Measurements from ENCODE around the gene ARHGEF28.

The ARHGEF28 gene

DNA sequence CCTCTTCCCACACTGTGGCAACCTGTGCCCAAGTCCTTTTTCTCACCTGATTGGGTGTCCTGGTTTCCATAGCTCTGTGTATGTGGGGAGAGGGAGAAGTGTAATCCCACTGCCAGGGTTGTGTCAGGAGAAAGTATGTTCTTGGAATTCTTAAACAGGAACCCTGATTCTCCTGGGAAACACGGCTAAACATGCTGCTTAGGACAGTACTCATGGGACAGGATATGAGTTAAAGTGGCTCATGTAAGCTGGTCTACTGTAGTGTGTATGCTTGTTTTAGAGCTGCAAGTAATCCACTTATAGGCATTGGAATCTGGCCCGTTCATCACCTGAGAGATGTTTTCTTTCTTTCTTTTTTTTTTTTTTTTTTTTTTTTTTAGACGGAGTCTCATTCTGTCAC is 23.9 kb downstream of the ARHGEF28 start (continued):
- TF ChIP-seq, protein P1, sequence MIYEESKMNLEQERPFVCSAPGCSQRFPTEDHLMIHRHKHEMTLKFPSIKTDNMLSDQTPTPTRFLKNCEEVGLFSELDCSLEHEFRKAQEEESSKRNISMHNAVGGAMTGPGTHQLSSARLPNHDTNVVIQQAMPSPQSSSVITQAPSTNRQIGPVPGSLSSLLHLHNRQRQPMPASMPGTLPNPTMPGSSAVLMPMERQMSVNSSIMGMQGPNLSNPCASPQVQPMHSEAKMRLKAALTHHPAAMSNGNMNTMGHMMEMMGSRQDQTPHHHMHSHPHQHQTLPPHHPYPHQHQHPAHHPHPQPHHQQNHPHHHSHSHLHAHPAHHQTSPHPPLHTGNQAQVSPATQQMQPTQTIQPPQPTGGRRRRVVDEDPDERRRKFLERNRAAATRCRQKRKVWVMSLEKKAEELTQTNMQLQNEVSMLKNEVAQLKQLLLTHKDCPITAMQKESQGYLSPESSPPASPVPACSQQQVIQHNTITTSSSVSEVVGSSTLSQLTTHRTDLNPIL (CRISPR knock-in tag; IDR thresholded peaks at IDR 0.05; ENCODE audit: low read depth): no peak
- TF ChIP-seq ZC3H10 (CRISPR knock-in tag; IDR thresholded peaks at IDR 0.05): no peak
- no peak for TF ChIP-seq SNAI2 (CRISPR knock-in tag; IDR thresholded peaks at IDR 0.05)
- TF ChIP-seq GLIS3 (CRISPR knock-in tag; IDR thresholded peaks at IDR 0.05): no peak

DNA sequence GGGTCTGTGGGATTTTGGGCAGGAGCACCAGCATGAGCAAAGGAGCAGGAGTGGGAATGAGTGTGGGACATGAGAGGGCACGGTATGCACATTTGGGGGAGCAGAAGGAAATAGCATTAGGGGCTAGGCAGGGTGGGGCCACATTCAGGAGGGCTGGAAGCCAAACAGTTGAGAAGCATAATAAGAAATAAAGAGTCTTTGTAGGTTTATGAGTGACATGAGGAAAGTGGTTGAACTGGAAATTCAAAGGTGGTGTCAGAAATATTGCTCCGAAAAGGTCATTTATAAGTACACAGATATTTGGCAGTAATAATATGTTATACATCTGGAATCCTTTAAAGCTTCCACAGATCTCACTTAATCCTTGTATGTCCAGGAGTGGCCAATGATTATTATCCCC is 26.4 kb downstream of the ARHGEF28 start:
- TF ChIP-seq, protein P1 (CRISPR knock-in tag; IDR thresholded peaks at IDR 0.05; ENCODE audit: low read depth): no peak
- TF ChIP-seq ZNF565 (CRISPR knock-in tag; conservative IDR thresholded peaks at IDR 0.05; ENCODE audit: low read depth) (no peak), BACH2 (CRISPR knock-in tag; IDR thresholded peaks at IDR 0.05; ENCODE audit: borderline replicate concordance) (no peak), RARB (CRISPR knock-in tag; IDR thresholded peaks at IDR 0.05) (no peak), GLIS3 (CRISPR knock-in tag; IDR thresholded peaks at IDR 0.05) (no peak), ARNTL (CRISPR knock-in tag; IDR thresholded peaks at IDR 0.05; ENCODE audit: borderline replicate concordance, low read depth) (no peak), SNAI2 (CRISPR knock-in tag; IDR thresholded peaks at IDR 0.05) (no peak), ZNF70 (CRISPR knock-in tag; IDR thresholded peaks at IDR 0.05) (no peak)
- TF ChIP-seq, protein P2, sequence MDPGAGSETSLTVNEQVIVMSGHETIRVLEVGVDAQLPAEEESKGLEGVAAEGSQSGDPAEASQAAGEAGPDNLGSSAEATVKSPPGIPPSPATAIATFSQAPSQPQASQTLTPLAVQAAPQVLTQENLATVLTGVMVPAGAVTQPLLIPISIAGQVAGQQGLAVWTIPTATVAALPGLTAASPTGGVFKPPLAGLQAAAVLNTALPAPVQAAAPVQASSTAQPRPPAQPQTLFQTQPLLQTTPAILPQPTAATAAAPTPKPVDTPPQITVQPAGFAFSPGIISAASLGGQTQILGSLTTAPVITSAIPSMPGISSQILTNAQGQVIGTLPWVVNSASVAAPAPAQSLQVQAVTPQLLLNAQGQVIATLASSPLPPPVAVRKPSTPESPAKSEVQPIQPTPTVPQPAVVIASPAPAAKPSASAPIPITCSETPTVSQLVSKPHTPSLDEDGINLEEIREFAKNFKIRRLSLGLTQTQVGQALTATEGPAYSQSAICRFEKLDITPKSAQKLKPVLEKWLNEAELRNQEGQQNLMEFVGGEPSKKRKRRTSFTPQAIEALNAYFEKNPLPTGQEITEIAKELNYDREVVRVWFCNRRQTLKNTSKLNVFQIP (CRISPR knock-in tag; IDR thresholded peaks at IDR 0.05; ENCODE audit: borderline replicate concordance, low read depth): no peak
- TF ChIP-seq, protein P3, sequence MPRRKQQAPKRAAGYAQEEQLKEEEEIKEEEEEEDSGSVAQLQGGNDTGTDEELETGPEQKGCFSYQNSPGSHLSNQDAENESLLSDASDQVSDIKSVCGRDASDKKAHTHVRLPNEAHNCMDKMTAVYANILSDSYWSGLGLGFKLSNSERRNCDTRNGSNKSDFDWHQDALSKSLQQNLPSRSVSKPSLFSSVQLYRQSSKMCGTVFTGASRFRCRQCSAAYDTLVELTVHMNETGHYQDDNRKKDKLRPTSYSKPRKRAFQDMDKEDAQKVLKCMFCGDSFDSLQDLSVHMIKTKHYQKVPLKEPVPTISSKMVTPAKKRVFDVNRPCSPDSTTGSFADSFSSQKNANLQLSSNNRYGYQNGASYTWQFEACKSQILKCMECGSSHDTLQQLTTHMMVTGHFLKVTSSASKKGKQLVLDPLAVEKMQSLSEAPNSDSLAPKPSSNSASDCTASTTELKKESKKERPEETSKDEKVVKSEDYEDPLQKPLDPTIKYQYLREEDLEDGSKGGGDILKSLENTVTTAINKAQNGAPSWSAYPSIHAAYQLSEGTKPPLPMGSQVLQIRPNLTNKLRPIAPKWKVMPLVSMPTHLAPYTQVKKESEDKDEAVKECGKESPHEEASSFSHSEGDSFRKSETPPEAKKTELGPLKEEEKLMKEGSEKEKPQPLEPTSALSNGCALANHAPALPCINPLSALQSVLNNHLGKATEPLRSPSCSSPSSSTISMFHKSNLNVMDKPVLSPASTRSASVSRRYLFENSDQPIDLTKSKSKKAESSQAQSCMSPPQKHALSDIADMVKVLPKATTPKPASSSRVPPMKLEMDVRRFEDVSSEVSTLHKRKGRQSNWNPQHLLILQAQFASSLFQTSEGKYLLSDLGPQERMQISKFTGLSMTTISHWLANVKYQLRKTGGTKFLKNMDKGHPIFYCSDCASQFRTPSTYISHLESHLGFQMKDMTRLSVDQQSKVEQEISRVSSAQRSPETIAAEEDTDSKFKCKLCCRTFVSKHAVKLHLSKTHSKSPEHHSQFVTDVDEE (CRISPR knock-in tag; IDR thresholded peaks at IDR 0.05): no peak
- TF ChIP-seq, protein P4, sequence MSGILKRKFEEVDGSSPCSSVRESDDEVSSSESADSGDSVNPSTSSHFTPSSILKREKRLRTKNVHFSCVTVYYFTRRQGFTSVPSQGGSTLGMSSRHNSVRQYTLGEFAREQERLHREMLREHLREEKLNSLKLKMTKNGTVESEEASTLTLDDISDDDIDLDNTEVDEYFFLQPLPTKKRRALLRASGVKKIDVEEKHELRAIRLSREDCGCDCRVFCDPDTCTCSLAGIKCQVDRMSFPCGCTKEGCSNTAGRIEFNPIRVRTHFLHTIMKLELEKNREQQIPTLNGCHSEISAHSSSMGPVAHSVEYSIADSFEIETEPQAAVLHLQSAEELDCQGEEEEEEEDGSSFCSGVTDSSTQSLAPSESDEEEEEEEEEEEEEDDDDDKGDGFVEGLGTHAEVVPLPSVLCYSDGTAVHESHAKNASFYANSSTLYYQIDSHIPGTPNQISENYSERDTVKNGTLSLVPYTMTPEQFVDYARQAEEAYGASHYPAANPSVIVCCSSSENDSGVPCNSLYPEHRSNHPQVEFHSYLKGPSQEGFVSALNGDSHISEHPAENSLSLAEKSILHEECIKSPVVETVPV (CRISPR knock-in tag; IDR thresholded peaks at IDR 0.05): no peak
- ATAC-seq: no peak

DNA sequence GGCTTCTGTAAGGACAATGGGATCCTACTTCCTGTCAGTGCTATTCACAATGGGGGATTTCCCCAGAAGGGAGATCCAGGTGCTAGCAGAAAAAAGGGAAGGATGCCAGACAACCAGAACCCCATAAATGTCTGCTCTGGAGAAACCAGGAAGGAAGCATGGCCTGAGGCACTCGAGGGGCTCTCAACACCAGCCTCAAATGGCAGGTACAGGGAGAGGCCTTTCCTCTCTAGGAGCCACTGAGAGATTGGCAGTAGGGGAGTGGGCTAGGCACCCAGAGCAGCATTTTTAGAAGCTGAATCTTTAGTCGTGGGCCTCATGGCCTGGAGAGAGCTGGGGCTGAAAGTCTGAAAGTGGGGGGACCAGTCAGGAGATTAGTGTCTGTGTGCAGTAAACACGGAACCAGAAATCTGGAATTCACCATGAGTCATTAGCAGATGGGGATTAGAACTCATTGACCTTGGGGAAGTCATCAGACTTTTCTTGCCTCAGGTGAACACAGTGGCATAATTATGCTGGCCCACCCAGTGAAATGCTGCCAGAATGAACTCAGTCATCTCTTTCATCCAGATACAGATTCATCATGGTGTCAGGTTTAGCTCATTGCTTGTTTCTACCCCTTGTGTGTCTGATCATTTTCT is 28.3 kb downstream of the ARHGEF28 start:
- ATAC-seq: no peak
- TF ChIP-seq OSR1 (CRISPR knock-in tag; IDR thresholded peaks at IDR 0.05): no peak
- TF ChIP-seq, protein P5, sequence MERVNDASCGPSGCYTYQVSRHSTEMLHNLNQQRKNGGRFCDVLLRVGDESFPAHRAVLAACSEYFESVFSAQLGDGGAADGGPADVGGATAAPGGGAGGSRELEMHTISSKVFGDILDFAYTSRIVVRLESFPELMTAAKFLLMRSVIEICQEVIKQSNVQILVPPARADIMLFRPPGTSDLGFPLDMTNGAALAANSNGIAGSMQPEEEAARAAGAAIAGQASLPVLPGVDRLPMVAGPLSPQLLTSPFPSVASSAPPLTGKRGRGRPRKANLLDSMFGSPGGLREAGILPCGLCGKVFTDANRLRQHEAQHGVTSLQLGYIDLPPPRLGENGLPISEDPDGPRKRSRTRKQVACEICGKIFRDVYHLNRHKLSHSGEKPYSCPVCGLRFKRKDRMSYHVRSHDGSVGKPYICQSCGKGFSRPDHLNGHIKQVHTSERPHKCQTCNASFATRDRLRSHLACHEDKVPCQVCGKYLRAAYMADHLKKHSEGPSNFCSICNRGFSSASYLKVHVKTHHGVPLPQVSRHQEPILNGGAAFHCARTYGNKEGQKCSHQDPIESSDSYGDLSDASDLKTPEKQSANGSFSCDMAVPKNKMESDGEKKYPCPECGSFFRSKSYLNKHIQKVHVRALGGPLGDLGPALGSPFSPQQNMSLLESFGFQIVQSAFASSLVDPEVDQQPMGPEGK (CRISPR knock-in tag; IDR thresholded peaks at IDR 0.05; ENCODE audit: borderline replicate concordance): no peak
- TF ChIP-seq ISL1 (CRISPR knock-in tag; IDR thresholded peaks at IDR 0.05): no peak
- TF ChIP-seq SNAI2 (CRISPR knock-in tag; IDR thresholded peaks at IDR 0.05): no peak
- TF ChIP-seq BACH2 (CRISPR knock-in tag; IDR thresholded peaks at IDR 0.05; ENCODE audit: borderline replicate concordance): no peak
- no peak for TF ChIP-seq ZNF70 (CRISPR knock-in tag; IDR thresholded peaks at IDR 0.05)
- TF ChIP-seq ZFP3 (CRISPR knock-in tag; IDR thresholded peaks at IDR 0.05): no peak
- TF ChIP-seq TCF4 (CRISPR knock-in tag; IDR thresholded peaks at IDR 0.05; ENCODE audit: borderline replicate concordance): no peak
- no peak for TF ChIP-seq RARB (CRISPR knock-in tag; IDR thresholded peaks at IDR 0.05)
- no peak for TF ChIP-seq ZNF565 (CRISPR knock-in tag; conservative IDR thresholded peaks at IDR 0.05; ENCODE audit: low read depth)
- TF ChIP-seq, protein P4 (CRISPR knock-in tag; IDR thresholded peaks at IDR 0.05): no peak
- no peak for TF ChIP-seq ZFP30 (CRISPR knock-in tag; IDR thresholded peaks at IDR 0.05)
- TF ChIP-seq, protein P3 (CRISPR knock-in tag; IDR thresholded peaks at IDR 0.05): no peak
- no peak for TF ChIP-seq ZNF8 (CRISPR knock-in tag; IDR thresholded peaks at IDR 0.05)
- TF ChIP-seq ZC3H10 (CRISPR knock-in tag; IDR thresholded peaks at IDR 0.05): no peak
- TF ChIP-seq, protein P1 (CRISPR knock-in tag; IDR thresholded peaks at IDR 0.05; ENCODE audit: low read depth): no peak
